Keratinocyte (primary cell): ENCODE results near the gene KCNH2.

Experiments used
- CTCF ChIP-seq, 3 experiments: IDR thresholded peaks in 1 of 3; conservative IDR thresholded peaks in 1 of 3; optimal IDR thresholded peaks in 1 of 3; 2 replicates in 2 of 3; 3 replicates in 1 of 3; pipeline versions ENCODE3 to v1.5.1; 2011; ENCODE audit warnings: low read length in 3 of 3, mild to moderate bottlenecking in 3 of 3, moderate library complexity in 2 of 3, control low read depth in 1 of 3, inconsistent platforms in 1 of 3; ENCODE audit not compliant: insufficient read depth in 2 of 3; ENCODE audit errors: extremely low read depth in 1 of 3
- EZH2 ChIP-seq: IDR thresholded peaks from one replicate; pipeline ENCODE4 v1.6.1; 2012; ENCODE audit warnings: inconsistent platforms, mild to moderate bottlenecking, low read length, moderate library complexity

- TF ChIP-seq CTCF (optimal IDR thresholded peaks at IDR 0.05 in 1 of 3, IDR thresholded peaks at IDR 0.05 in 1 of 3, conservative IDR thresholded peaks at IDR 0.05 in 1 of 3; ENCODE audit: extremely low read depth in 1 of 3, insufficient read depth in 2 of 3, low read length in 3 of 3) (no peak), EZH2 (no peak)
These were observed 41.0 kb upstream of the KCNH2 start for GRCh38 chr7:151019130-151019447.
